Sigmoid colon (tissue), 7 donors: ENCODE data around the gene MSN. TPM values are rescaled to one million over a fixed set of nuclear protein-coding genes. Genes with fewer than 3 reads are reported as not detected.
A peak's percentile ranks its signal among the peaks of the same experiment; 100 is the strongest.

ENCODE experiments used
- DNase-seq: peaks from one replicate; pipeline ENCODE4 v3.0.0-alpha.2; 2019
- H3K27ac ChIP-seq, 4 donors: fragments of 200-600 bp; sonication (generic); one replicate each; pipeline ENCODE4 v1.5.1; 2016 to 2019; ENCODE audit warnings: mild to moderate bottlenecking in 1 of 4
- H3K27me3 ChIP-seq, 3 donors: fragments of 200-600 bp; sonication (generic); one replicate each; pipeline ENCODE4 v1.5.1; 2019; ENCODE audit warnings: mild to moderate bottlenecking in 1 of 3
- H3K36me3 ChIP-seq, 4 donors: fragments of 200-600 bp; sonication (generic); one replicate each; pipeline ENCODE4 v1.5.1; 2016 to 2019
- H3K4me1 ChIP-seq, 4 donors: fragments of 200-600 bp; sonication (generic); one replicate each; pipeline ENCODE4 v1.5.1; 2017 to 2019
- H3K4me3 ChIP-seq, 4 donors: fragments of 200-600 bp; sonication (generic); one replicate each; pipeline ENCODE4 v1.5.1; 2017 to 2019; ENCODE audit warnings: mild to moderate bottlenecking in 2 of 4, moderate library complexity in 1 of 4
- H3K9me3 ChIP-seq, 4 donors: fragments of 200-600 bp in 3 of 4; sonication (generic) in 3 of 4; one replicate each; pipeline versions ENCODE4 v1.5.1 to v1.6.1; 2013 to 2019
- CTCF ChIP-seq, 4 experiments: fragments of 450-650 bp in 3 of 4; fragments of 200-600 bp in 1 of 4; IDR thresholded peaks; one replicate each; pipeline ENCODE4 v1.5.1; 2016 to 2019; ENCODE audit warnings: antibody characterized with exemption in 4 of 4, mild to moderate bottlenecking in 3 of 4, moderate library complexity in 2 of 4
- EP300 ChIP-seq, 4 donors: sonication (generic); formaldehyde crosslinking; IDR thresholded peaks; one replicate each; pipeline ENCODE4 v1.6.1; 2017; ENCODE audit warnings: antibody characterized with exemption in 4 of 4
- POLR2A ChIP-seq, 2 donors: fragments of 450-650 bp; IDR thresholded peaks; one replicate each; pipeline ENCODE4 v1.6.1; 2016; ENCODE audit warnings: antibody characterized with exemption in 2 of 2, mild to moderate bottlenecking in 2 of 2, moderate library complexity in 2 of 2
- POLR2AphosphoS5 ChIP-seq, 4 donors: sonication (generic); formaldehyde crosslinking; IDR thresholded peaks; one replicate each; pipeline ENCODE4 v1.6.1; 2017; ENCODE audit warnings: antibody characterized with exemption in 4 of 4
- WGBS, 2 donors: extraction: QIAGEN DNeasy Blood & Tissue Kit; methylation state at CpG; one replicate each; pipeline ENCODE4 v1.1.7; 2013; 5-methylcytosine and 5-hydroxymethylcytosine counted together
- intact Hi-C: fragments of 100-400 bp; cut with DNase I; formaldehyde crosslinking; loops from one replicate; pipeline ENCODE4 v1.15.1; 2023
- polyA plus RNA-seq, 3 donors: library from polyadenylated mRNA; stranded (reverse); fragments of 200-250 nt; gene quantifications; one replicate each; pipeline ENCODE4 v1.2.3, GENCODE V29; 2013
- total RNA-seq, 4 donors: library from RNA; depleted of rRNA; stranded (reverse); fragments of >200 nt; gene quantifications; one replicate each; pipeline ENCODE4 v1.1.0, GENCODE V29; 2016
- donor health status: healthy with polysubstance abuse.
- donor health status: Bipolar disorder and iron deficiency.
- donor health status: healthy.

MSN gene
- total and polyA plus RNA-seq, 7 donors = 23.6 to 152 (median 136) TPM

- intact Hi-C loops = no loop called here
- Histone ChIP-seq H3K27me3 (no peaks in the 10 kb centered on the region), H3K36me3 (no peaks in the 10 kb centered on the region), H3K9me3 (no peaks in the 10 kb centered on the region), H3K4me3 (no peak overlapping the region), H3K4me1 (peaks cover 0 to 73% (median 53%) of the 10 kb centered on the region in 4 donors), H3K27ac (peak overlapping the region in 3 of 4 donors; percentile 3 to 9 (median 6))
- TF ChIP-seq POLR2A (IDR thresholded peaks at IDR 0.05) (no peak), POLR2AphosphoS5 (IDR thresholded peaks at IDR 0.05) (no peak), EP300 (IDR thresholded peaks at IDR 0.05) (no peak), CTCF (IDR thresholded peaks at IDR 0.05) (no peak)
- DNase-seq = no peak
Observed at GRCh38 chrX:65686236-65686635, 18.8 kb downstream of the MSN start.

GRCh38 chrX:65687367-65687766 is 19.9 kb downstream of the MSN start:
- WGBS, 2 donors = 82 to 87% methylated on average over 3 of the region's 3 CpGs
- H3K4me3 ChIP-seq = no peak overlapping the region
- peaks cover 0 to 79% (median 55%) of the 10 kb centered on the region in 4 donors for H3K4me1 ChIP-seq
- H3K27me3 ChIP-seq = no peaks in the 10 kb centered on the region
- H3K9me3 ChIP-seq = no peaks in the 10 kb centered on the region
- no peak for DNase-seq
- peak overlapping the region in 3 of 4 donors; percentile 30 to 66 (median 48) for H3K27ac ChIP-seq
- intact Hi-C loops = no loop called here
- TF ChIP-seq POLR2AphosphoS5 (IDR thresholded peaks at IDR 0.05) (no peak), CTCF (IDR thresholded peaks at IDR 0.05) (no peak), EP300 (IDR thresholded peaks at IDR 0.05) (no peak), POLR2A (IDR thresholded peaks at IDR 0.05) (no peak)
- H3K36me3 ChIP-seq = no peaks in the 10 kb centered on the region

- 34 to 71% methylated on average over 3 of the region's 3 CpGs for WGBS, 2 donors
- Histone ChIP-seq H3K4me1 (peaks cover 0 to 74% (median 56%) of the 10 kb centered on the region in 4 donors), H3K36me3 (no peaks in the 10 kb centered on the region), H3K9me3 (no peaks in the 10 kb centered on the region), H3K4me3 (no peak overlapping the region), H3K27me3 (no peaks in the 10 kb centered on the region), H3K27ac (peak overlapping the region in 3 of 4 donors; percentile 30 to 66 (median 48))
- DNase-seq = no peak
- intact Hi-C loops = no loop called here
- no peak for TF ChIP-seq CTCF (IDR thresholded peaks at IDR 0.05)
- TF ChIP-seq POLR2AphosphoS5 (IDR thresholded peaks at IDR 0.05) = no peak
- TF ChIP-seq EP300 (IDR thresholded peaks at IDR 0.05) = no peak
- no peak for TF ChIP-seq POLR2A (IDR thresholded peaks at IDR 0.05)
Observed at GRCh38 chrX:65688403-65688871, 21.0 kb downstream of the MSN start.

GRCh38 chrX:65689377-65689776 is 21.9 kb downstream of the MSN start:
- H3K4me3 ChIP-seq = no peak overlapping the region
- peaks cover 0 to 78% (median 56%) of the 10 kb centered on the region in 4 donors for H3K4me1 ChIP-seq
- intact Hi-C loops = no loop called here
- no peak for DNase-seq
- no peaks in the 10 kb centered on the region for H3K27me3 ChIP-seq
- H3K9me3 ChIP-seq = no peaks in the 10 kb centered on the region
- H3K36me3 ChIP-seq = no peaks in the 10 kb centered on the region
- H3K27ac ChIP-seq = peak overlapping the region; percentile 31 to 66 (median 44)
- 90 to 93% methylated on average over 2 of the region's 2 CpGs for WGBS, 2 donors
- TF ChIP-seq POLR2A (IDR thresholded peaks at IDR 0.05) (no peak), EP300 (IDR thresholded peaks at IDR 0.05) (no peak), POLR2AphosphoS5 (IDR thresholded peaks at IDR 0.05) (no peak), CTCF (IDR thresholded peaks at IDR 0.05) (no peak)
